ENCODE results near the gene CDKN1C. TPM values are rescaled to one million over a fixed set of nuclear protein-coding genes. Genes with fewer than 3 reads are reported as not detected.

Gene CDKN1C
- total RNA-seq, 2 experiments from 2014 or later = 0.21 to 0.32 TPM

GRCh38 chr11:2874963-2875362 is 10.6 kb downstream of the CDKN1C start:
- POLR2A ChIA-PET = no interaction called here
- ATAC-seq (no peak), DNase-seq (no peak)
- Mint-ChIP-seq H3K9me3 (ENCODE audit: insufficient read depth) (no peaks in the 10 kb centered on the region), H3K36me3 (ENCODE audit: low read depth) (no peaks in the 10 kb centered on the region), H3K4me3 (no peak overlapping the region), H3K4me1 (ENCODE audit: low read depth) (peaks cover 10% of the 10 kb centered on the region), H3K27me3 (ENCODE audit: low read depth) (peaks cover 16% of the 10 kb centered on the region), H3K27ac (no peak overlapping the region)
- CTCF ChIA-PET = interaction anchor here (1.4 kb wide), 1 partner anchor 13 kb away, joined by 3 read pairs; no protein-coding TSS in a partner anchor

- H3K4me1 Mint-ChIP-seq (ENCODE audit: low read depth) = peaks cover 14% of the 10 kb centered on the region
- no peaks in the 10 kb centered on the region for H3K36me3 Mint-ChIP-seq (ENCODE audit: low read depth)
- H3K4me3 Mint-ChIP-seq = no peak overlapping the region
- peaks cover 31% of the 10 kb centered on the region for H3K27me3 Mint-ChIP-seq (ENCODE audit: low read depth)
- no peaks in the 10 kb centered on the region for H3K9me3 Mint-ChIP-seq (ENCODE audit: insufficient read depth)
- ChIA-PET CTCF (no interaction called here), POLR2A (no interaction called here)
- DNase-seq (no peak), ATAC-seq (no peak)
- H3K27ac Mint-ChIP-seq = no peak overlapping the region
These were observed 14.4 kb downstream of the CDKN1C start for GRCh38 chr11:2870969-2871680.

GRCh38 chr11:2870460-2870859 is 15.1 kb downstream of the CDKN1C start:
- ATAC-seq (no peak), DNase-seq (no peak)
- peaks cover 31% of the 10 kb centered on the region for H3K27me3 Mint-ChIP-seq (ENCODE audit: low read depth)
- POLR2A ChIA-PET = no interaction called here
- CTCF ChIA-PET = no interaction called here
- no peak overlapping the region for H3K27ac Mint-ChIP-seq
- H3K4me3 Mint-ChIP-seq = no peak overlapping the region
- peaks cover 14% of the 10 kb centered on the region for H3K4me1 Mint-ChIP-seq (ENCODE audit: low read depth)
- no peaks in the 10 kb centered on the region for H3K36me3 Mint-ChIP-seq (ENCODE audit: low read depth)
- H3K9me3 Mint-ChIP-seq (ENCODE audit: insufficient read depth) = no peaks in the 10 kb centered on the region

- ChIA-PET CTCF (no interaction called here), POLR2A (no interaction called here)
These were observed 15.8 kb downstream of the CDKN1C start for GRCh38 chr11:2869561-2870427.

GRCh38 chr11:2869134-2869526 is 16.4 kb downstream of the CDKN1C start:
- DNase-seq (no peak), ATAC-seq (no peak)
- H3K9me3 Mint-ChIP-seq (ENCODE audit: insufficient read depth) = no peaks in the 10 kb centered on the region
- H3K36me3 Mint-ChIP-seq (ENCODE audit: low read depth) = no peaks in the 10 kb centered on the region
- H3K27me3 Mint-ChIP-seq (ENCODE audit: low read depth) = peaks cover 40% of the 10 kb centered on the region
- H3K27ac Mint-ChIP-seq = no peak overlapping the region
- H3K4me3 Mint-ChIP-seq = no peak overlapping the region
- CTCF ChIA-PET = interaction anchor here (1.1 kb wide), 1 partner anchor 336 kb away, joined by 3 read pairs; no protein-coding TSS in a partner anchor
- H3K4me1 Mint-ChIP-seq (ENCODE audit: low read depth) = peaks cover 14% of the 10 kb centered on the region
- POLR2A ChIA-PET = no interaction called here

More at GRCh38 chr11:2869561-2870427, 15.8 kb downstream of the CDKN1C start:
- peaks cover 14% of the 10 kb centered on the region for H3K4me1 Mint-ChIP-seq (ENCODE audit: low read depth)
- H3K36me3 Mint-ChIP-seq (ENCODE audit: low read depth) = no peaks in the 10 kb centered on the region
- no peaks in the 10 kb centered on the region for H3K9me3 Mint-ChIP-seq (ENCODE audit: insufficient read depth)
- DNase-seq = no peak
- H3K27me3 Mint-ChIP-seq (ENCODE audit: low read depth) = peaks cover 33% of the 10 kb centered on the region
- ATAC-seq = no peak
- H3K27ac Mint-ChIP-seq = no peak overlapping the region
- H3K4me3 Mint-ChIP-seq = no peak overlapping the region

- peaks cover 43% of the 10 kb centered on the region for H3K27me3 Mint-ChIP-seq (ENCODE audit: low read depth)
- H3K4me1 Mint-ChIP-seq (ENCODE audit: low read depth) = peaks cover 14% of the 10 kb centered on the region
- no peaks in the 10 kb centered on the region for H3K9me3 Mint-ChIP-seq (ENCODE audit: insufficient read depth)
- H3K4me3 Mint-ChIP-seq = peak overlapping the region; percentile 25
- H3K36me3 Mint-ChIP-seq (ENCODE audit: low read depth) = no peaks in the 10 kb centered on the region
- ChIA-PET POLR2A (no interaction called here), CTCF (interaction anchor here (1.1 kb wide), 1 partner anchor 335 kb away, joined by 3 read pairs; no protein-coding TSS in a partner anchor)
- H3K27ac Mint-ChIP-seq = no peak overlapping the region
- ATAC-seq (no peak), DNase-seq (no peak)
These were observed 17.0 kb downstream of the CDKN1C start for GRCh38 chr11:2868506-2869133.

GRCh38 chr11:2867722-2868505 is 17.7 kb downstream of the CDKN1C start:
- Mint-ChIP-seq H3K4me1 (ENCODE audit: low read depth) (peaks cover 14% of the 10 kb centered on the region), H3K27me3 (ENCODE audit: low read depth) (peaks cover 49% of the 10 kb centered on the region), H3K9me3 (ENCODE audit: insufficient read depth) (no peaks in the 10 kb centered on the region), H3K36me3 (ENCODE audit: low read depth) (no peaks in the 10 kb centered on the region), H3K4me3 (no peak overlapping the region), H3K27ac (no peak overlapping the region)
- ATAC-seq (no peak), DNase-seq (no peak)
- POLR2A ChIA-PET = no interaction called here
- CTCF ChIA-PET = interaction anchor here (1.1 kb wide), 1 partner anchor 335 kb away, joined by 3 read pairs; no protein-coding TSS in a partner anchor

- Mint-ChIP-seq H3K4me1 (ENCODE audit: low read depth) (peaks cover 14% of the 10 kb centered on the region), H3K27me3 (ENCODE audit: low read depth) (peaks cover 49% of the 10 kb centered on the region), H3K4me3 (no peak overlapping the region), H3K9me3 (ENCODE audit: insufficient read depth) (no peaks in the 10 kb centered on the region), H3K36me3 (ENCODE audit: low read depth) (no peaks in the 10 kb centered on the region), H3K27ac (no peak overlapping the region)
- ChIA-PET POLR2A (no interaction called here), CTCF (no interaction called here)
- ATAC-seq (no peak), DNase-seq (no peak)
These were observed 18.4 kb downstream of the CDKN1C start for GRCh38 chr11:2867142-2867541.

- Mint-ChIP-seq H3K9me3 (ENCODE audit: insufficient read depth) (no peaks in the 10 kb centered on the region), H3K36me3 (ENCODE audit: low read depth) (no peaks in the 10 kb centered on the region), H3K27me3 (ENCODE audit: low read depth) (peaks cover 49% of the 10 kb centered on the region), H3K4me3 (no peak overlapping the region), H3K4me1 (ENCODE audit: low read depth) (peaks cover 8% of the 10 kb centered on the region), H3K27ac (no peak overlapping the region)
- DNase-seq = no peak
- POLR2A ChIA-PET = no interaction called here
- CTCF ChIA-PET = no interaction called here
- ATAC-seq = no peak
These were observed 19.5 kb downstream of the CDKN1C start for GRCh38 chr11:2865922-2866577.

- Mint-ChIP-seq H3K9me3 (ENCODE audit: insufficient read depth) (no peaks in the 10 kb centered on the region), H3K27ac (no peak overlapping the region), H3K27me3 (ENCODE audit: low read depth) (peaks cover 45% of the 10 kb centered on the region), H3K4me3 (no peak overlapping the region), H3K36me3 (ENCODE audit: low read depth) (no peaks in the 10 kb centered on the region), H3K4me1 (ENCODE audit: low read depth) (peaks cover 9% of the 10 kb centered on the region)
- ChIA-PET CTCF (interaction anchor here (1.3 kb wide), 1 partner anchor 22 kb away, joined by 3 read pairs; no protein-coding TSS in a partner anchor), POLR2A (no interaction called here)
- ATAC-seq (no peak), DNase-seq (no peak)
These were observed 20.7 kb downstream of the CDKN1C start for GRCh38 chr11:2864901-2865300.

GRCh38 chr11:2863276-2863618 is 22.3 kb downstream of the CDKN1C start:
- POLR2A ChIA-PET = no interaction called here
- no peak overlapping the region for H3K27ac Mint-ChIP-seq
- H3K4me3 Mint-ChIP-seq = no peak overlapping the region
- H3K4me1 Mint-ChIP-seq (ENCODE audit: low read depth) = peaks cover 5% of the 10 kb centered on the region
- ATAC-seq = no peak
- H3K27me3 Mint-ChIP-seq (ENCODE audit: low read depth) = peaks cover 37% of the 10 kb centered on the region
- DNase-seq = no peak
- no peaks in the 10 kb centered on the region for H3K9me3 Mint-ChIP-seq (ENCODE audit: insufficient read depth)
- CTCF ChIA-PET = no interaction called here
- no peaks in the 10 kb centered on the region for H3K36me3 Mint-ChIP-seq (ENCODE audit: low read depth)

Data from activated CD8-positive, alpha-beta T cell treated with anti-CD3 and anti-CD28 coated beads, Interleukin-2, amount 10 ng/mL, durations not matched to agents 7 days and 5 days (primary cell).